NCI-H1930 (cell line): ENCODE results near the gene NOP14.
A peak's percentile ranks its signal among the peaks of the same experiment; 100 is the strongest.
"Not testable (repeated sequence)": the region's sequence is repeated elsewhere in the genome, so short reads cannot be mapped to it uniquely, and the experiment has no call there.

Experiments
- DNase-seq, 2 experiments: peaks; one replicate each; lab custom pipeline; 2025; lab: John Stamatoyannopoulos, UW

Gene NOP14

DNA sequence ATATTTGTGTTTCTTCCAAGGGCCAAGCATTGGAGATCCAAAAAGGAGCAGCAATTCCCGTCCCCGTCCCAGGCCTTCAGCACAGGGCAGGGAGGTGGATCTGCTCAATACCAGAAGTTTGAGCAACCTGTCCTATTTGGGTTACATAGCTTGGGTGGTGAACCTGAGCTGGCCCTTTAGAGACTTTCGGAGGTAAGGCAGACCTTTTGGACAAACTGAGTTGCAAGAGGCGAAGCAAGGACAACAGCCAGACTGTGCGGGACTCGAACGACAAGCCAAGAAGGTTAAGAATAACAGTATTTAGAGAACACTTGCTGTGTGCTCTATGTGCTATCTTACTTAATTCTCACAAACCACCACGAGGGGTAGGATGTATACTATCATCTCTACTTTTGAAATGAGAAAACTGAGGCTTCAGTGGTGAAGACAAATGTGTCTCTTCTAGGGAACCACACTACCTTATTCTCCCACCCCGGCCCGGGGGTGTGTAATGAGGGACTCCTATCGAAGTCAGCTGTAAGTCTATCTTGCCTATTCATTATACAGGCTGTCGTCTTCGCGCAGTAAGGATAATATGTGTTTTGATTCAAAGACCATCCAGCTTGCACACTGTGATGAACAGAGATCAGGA is 1.3 kb downstream of the NOP14 start:
- no peak for DNase-seq

DNA sequence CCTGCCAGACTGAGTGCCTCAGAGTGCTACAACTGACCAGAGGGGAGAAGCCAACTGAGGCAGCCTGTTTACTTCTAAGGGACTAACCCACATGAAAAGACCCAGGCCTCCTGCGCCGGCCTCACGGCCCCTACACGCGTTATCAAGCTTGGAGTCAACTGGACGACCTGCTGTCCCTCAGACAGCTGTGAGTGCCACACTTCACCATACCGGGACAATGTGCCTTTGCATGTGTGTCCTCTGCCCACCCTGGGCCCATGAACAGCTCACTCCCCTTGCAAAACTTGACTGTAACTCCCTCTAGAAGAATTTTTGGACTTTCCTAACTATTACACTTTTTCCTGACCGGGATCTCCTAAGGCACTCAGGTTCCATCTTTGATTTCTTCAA is 1.8 kb downstream of the NOP14 start:
- peak in 1 of 2 experiments; percentile 31 for DNase-seq

DNA sequence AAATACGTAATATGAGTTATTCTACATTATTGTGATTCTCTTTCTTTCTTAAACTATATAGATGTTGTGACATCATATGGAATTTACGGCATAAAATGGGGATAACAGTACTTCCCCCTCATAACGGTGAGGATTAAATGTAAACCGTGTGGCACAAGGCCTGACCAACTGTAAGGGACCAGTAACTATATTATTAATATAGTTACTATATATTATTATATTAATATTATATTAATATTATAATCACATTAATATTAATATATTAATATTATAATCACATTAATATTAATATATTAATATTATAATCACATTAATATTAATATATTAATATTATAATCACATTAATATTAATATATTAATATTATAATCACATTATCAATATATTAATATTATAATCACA is 2.8 kb downstream of the NOP14 start:
- not testable (repeated sequence) for DNase-seq

DNA sequence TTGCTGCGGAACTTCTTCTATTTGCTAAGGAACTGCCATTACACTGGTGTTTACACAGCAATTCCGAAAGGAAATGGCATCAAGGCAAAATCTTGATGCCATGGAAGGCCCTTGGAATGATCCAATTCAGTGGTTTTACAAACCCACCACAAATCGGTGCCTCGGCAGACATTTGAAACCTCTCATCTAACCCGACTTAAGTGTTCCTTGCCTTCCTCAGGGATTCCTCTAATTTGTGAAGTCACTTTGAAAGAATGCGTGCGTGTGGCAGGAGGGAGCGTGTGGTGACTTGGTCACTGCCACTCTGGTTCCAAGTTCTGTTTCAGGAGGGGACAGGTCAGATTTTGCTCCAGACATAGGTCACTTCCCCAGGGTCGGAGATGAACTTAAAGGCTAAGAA is 4.8 kb downstream of the NOP14 start:
- DNase-seq = no peak

DNA sequence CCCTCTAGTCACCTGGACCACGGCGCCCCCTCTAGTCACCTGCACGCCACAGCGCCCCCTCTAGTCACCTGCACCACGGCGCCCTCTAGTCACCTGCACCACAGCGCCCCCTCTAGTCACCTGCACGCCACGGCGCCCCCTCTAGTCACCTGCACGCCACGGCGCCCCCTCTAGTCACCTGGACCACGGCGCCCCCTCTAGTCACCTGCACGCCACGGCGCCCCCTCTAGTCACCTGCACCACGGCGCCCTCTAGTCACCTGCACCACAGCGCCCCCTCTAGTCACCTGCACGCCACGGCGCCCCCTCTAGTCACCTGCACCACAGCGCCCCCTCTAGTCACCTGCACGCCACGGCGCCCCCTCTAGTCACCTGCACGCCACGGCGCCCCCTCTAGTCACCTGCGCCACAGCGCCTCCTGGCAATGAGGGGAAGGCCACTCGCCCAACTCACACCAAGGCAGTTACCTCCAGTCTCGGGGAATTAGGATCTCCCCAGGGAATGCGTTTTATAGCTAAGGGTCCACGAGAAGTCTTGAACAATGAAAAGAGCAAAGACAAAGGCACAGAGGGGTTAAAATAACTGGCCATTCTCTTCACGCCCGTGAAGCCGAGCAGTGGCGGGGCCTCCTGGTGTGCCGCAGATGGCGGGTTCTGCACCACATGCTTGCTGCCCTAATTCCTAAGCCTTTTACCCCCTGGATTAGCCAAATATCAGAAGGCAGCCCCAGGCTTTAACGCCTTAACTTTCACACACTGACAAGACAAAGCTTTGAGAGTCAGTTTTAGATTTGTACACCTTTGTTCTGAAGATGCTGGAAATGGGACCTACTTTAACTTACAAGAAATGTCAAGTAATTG is 7.8 kb downstream of the NOP14 start:
- DNase-seq = not testable (repeated sequence)

GRCh38 chr4:2954358-2955185 is 8.6 kb downstream of the NOP14 start:
- no peak for DNase-seq

GRCh38 chr4:2953496-2953895 is 9.7 kb downstream of the NOP14 start:
- DNase-seq = no peak

- no peak for DNase-seq
Observed at GRCh38 chr4:2950221-2950989, 12.8 kb downstream of the NOP14 start.

GRCh38 chr4:2949782-2950125 is 13.5 kb downstream of the NOP14 start:
- DNase-seq = no peak

DNA sequence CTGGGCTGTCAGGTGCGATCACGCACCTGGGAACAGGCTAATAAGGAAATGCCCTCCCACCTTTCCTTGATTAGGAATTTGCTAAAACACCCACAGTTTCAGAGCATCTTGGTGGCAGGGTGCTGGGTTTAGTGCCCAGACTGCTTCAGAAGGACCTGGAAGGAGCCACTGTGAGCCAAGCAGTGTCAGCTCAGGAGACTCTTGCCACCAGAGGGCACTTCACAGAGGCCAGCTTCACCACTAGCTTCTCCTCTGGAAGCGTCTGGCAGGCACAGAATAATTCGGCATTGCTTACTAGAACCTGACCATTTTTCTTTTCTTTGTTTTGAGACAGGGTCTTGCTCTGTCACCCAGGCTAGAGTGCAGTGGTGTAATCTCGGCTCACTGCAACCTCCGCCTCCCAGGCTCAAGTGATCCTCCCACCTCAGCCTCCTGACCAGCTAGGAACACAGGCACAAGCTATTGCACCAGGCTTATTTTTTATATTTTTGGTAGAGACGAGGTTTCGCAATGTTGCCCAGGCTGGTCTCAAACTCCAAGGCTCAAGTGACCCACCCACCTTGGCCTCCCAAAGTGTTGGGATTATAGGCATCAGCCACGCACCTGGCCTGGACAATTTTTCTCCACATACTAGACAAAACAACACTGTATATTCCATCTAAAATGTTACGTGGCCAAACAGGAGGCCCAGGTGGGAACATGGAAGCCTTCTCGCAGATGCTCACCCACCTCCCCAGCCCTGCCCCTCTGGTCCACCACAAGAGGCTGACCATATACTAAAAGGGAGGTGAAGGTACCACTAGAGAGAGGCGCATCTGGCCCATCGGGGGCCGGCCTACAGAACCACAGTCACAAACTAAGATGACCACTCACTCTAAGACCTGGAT is 14.1 kb downstream of the NOP14 start:
- DNase-seq = no peak

DNA sequence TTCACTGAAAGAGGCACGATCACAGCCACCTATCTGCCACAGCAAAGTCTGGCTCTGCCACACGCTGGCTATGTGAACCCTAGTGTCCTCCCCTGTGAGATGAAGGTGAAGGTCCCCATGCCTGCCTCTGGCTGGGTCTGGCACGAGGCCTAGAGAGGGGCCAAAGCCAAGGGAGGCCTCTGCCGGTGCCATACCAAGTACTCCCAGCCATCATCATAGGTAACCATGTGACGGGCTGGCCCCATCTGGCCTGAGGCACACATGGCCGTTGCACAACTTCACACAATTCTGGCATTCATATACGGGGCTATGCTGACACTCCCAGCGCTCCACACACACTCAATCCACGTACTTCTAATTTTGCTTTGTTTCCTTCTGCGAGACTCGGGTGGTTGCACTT is 15.3 kb downstream of the NOP14 start:
- no peak for DNase-seq

GRCh38 chr4:2946812-2947600 is 16.2 kb downstream of the NOP14 start:
- DNase-seq = no peak

- DNase-seq = not testable (repeated sequence)
Observed at GRCh38 chr4:2945619-2946604, 17.3 kb downstream of the NOP14 start.

- DNase-seq = no peak
Observed at GRCh38 chr4:2944586-2945526, 18.4 kb downstream of the NOP14 start.

GRCh38 chr4:2944091-2944482 is 19.1 kb downstream of the NOP14 start:
- DNase-seq = no peak

DNA sequence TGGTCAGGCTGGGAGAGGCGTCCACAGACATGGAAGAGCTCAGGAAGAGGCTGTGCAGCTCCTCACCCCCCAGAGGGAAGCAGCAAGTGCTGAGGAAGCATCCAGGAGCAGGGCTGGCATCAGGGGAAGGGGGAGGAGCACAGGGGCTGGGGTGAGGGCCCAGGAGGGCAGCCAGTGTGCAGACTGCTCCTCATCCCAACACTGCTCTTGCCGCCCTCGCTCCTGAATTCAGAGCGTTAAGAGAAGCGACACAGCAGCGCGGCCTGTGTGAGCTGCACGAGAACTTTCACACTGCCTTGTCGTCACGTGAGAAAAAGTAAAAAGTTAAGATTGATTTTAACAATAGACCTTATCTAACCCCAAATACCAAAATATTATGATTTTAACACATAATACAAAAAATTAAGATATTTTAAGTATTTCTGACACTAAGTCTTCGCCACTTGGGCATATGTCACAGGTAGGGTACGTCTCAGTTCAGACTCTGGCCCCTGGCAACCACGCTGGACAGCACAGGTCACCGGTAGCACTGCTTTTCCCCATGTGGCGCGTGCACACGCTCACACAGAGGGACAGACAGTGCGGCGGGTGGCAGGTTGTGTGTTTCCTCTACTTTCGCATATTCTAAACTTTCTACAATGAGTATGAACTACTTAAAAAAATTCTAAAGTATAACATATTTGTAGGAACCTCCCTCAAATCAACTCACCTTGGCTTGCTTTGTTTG is 19.7 kb downstream of the NOP14 start:
- DNase-seq = no peak
